ENCODE results near the gene IGHMBP2.

The IGHMBP2 gene

DNA sequence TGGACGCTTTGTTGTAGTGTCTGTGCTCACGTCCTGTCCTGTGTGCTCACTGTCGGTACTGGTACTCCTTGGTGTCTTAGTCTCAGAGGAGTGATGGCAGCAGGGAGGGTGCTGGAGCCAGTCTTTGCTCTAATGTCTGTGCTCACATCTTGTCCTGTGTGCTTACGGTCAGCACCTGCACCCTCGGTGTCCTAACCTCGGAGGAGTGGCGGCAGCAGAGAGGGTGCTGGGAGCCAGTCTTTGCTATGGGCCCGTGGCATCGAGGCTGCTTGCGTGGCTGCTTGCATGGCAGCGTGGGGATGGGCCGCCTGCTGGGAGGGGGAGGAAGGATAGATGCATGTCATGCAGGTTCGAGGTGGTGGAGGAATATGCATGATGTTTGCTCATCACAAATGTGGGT is 12.7 kb downstream of the IGHMBP2 start:
- no peak overlapping the region for H3K4me3 Mint-ChIP-seq
- H3K9me3 Mint-ChIP-seq: no peaks in the 10 kb centered on the region
- no peaks in the 10 kb centered on the region for H3K4me1 Mint-ChIP-seq
- peaks cover 71% of the 10 kb centered on the region for H3K36me3 Mint-ChIP-seq (ENCODE audit: low read depth)
- no peak overlapping the region for H3K27ac Mint-ChIP-seq
- TF ChIP-seq, protein P1, sequence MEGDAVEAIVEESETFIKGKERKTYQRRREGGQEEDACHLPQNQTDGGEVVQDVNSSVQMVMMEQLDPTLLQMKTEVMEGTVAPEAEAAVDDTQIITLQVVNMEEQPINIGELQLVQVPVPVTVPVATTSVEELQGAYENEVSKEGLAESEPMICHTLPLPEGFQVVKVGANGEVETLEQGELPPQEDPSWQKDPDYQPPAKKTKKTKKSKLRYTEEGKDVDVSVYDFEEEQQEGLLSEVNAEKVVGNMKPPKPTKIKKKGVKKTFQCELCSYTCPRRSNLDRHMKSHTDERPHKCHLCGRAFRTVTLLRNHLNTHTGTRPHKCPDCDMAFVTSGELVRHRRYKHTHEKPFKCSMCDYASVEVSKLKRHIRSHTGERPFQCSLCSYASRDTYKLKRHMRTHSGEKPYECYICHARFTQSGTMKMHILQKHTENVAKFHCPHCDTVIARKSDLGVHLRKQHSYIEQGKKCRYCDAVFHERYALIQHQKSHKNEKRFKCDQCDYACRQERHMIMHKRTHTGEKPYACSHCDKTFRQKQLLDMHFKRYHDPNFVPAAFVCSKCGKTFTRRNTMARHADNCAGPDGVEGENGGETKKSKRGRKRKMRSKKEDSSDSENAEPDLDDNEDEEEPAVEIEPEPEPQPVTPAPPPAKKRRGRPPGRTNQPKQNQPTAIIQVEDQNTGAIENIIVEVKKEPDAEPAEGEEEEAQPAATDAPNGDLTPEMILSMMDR (IDR thresholded peaks at IDR 0.05; ENCODE audit: unreplicated experiment in 3 of 3): no peak
- no peaks in the 10 kb centered on the region for H3K27me3 Mint-ChIP-seq (ENCODE audit: low read depth)

DNA sequence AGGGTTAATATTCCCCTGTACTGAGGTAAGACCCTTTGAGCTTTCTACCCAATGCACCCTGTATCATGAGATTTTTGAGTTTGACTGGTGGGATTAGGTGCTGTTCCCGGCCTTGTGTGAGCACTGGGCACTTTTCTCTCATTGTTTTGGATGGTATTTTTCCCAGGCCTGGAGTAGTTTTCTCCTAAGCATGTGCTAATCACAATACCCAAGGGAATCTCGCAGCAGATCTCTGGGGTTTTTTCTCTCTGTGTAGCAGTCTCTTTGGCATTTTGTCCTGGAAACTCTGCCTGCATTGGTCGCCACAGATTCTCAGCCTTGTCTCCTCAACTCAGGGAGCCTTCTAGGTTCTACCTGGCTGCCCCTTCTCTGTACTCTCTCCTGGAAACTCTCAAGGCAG is 19.9 kb downstream of the IGHMBP2 start:
- Mint-ChIP-seq H3K4me3 (no peak overlapping the region), H3K36me3 (ENCODE audit: low read depth) (peaks cover 100% of the 10 kb centered on the region), H3K27me3 (ENCODE audit: low read depth) (no peaks in the 10 kb centered on the region), H3K9me3 (peaks cover 35% of the 10 kb centered on the region), H3K4me1 (peaks cover 4% of the 10 kb centered on the region), H3K27ac (no peak overlapping the region)
- TF ChIP-seq, protein P1 (IDR thresholded peaks at IDR 0.05; ENCODE audit: unreplicated experiment in 3 of 3): no peak

DNA sequence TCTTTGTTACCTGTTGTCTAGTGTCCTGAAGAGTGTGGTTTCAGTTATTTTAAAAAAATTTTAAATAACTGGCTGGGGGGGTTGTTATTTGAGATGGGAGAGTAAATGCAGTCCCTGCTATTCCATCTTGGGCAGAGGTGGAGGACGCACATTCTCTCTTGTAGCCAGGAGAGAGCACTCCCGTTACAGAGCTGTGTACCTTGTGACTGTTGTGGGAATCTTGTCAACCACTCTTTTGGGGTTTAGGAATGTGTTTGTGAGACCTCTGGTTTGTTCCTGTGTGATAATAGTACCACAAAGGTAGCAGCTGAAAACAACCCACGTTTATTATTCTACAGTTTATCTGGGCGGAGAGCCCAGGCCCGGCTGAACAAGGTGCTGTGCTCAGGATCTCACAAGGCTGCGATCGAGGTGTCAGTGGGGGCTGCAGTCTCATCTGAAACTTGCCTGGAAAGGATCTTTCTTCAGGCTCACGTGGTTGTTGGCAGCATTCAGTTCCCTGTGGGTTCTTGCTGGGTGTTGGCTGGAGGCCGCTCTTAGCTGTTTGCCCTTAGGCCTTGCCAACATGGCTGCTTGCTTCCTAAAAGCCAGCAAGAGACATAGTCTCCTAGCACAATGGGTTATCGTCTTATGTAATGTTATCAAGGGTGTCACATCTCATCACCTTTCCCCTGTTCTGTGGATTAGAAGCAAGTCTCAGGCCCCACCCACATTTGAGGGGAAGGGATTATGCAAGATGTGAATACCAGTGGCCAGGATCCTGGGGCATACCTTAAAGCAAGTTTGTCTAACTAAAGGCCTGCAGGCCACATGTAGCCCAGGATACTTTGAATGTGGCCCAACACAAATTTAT is 20.6 kb downstream of the IGHMBP2 start:
- Mint-ChIP-seq H3K27me3 (ENCODE audit: low read depth) (no peaks in the 10 kb centered on the region), H3K27ac (no peak overlapping the region), H3K4me1 (peaks cover 4% of the 10 kb centered on the region), H3K9me3 (peaks cover 35% of the 10 kb centered on the region), H3K4me3 (no peak overlapping the region), H3K36me3 (ENCODE audit: low read depth) (peaks cover 97% of the 10 kb centered on the region)
- TF ChIP-seq, protein P1 (IDR thresholded peaks at IDR 0.05; ENCODE audit: unreplicated experiment in 3 of 3): no peak

DNA sequence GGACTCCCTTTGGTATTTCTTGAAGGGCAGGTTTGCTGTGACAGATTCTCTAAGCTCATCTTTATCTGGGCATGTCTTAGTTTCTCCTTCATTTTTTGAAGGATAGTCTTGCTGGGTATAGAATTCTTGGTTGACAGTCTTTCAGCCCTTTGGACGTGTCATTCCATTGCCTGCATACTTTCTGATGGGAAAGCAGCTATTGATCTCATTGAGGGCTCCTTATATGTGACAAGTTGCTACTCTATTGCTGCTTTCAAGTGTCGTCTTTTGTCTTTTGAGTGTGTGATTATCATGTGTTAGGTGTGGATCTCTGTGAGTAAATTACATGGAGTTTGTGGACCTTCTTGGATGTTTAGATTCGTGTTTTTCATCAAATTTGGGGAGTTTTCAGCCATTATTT is 21.9 kb downstream of the IGHMBP2 start:
- TF ChIP-seq, protein P1 (IDR thresholded peaks at IDR 0.05; ENCODE audit: unreplicated experiment in 3 of 3): no peak
- peaks cover 35% of the 10 kb centered on the region for H3K9me3 Mint-ChIP-seq
- no peak overlapping the region for H3K27ac Mint-ChIP-seq
- no peaks in the 10 kb centered on the region for H3K27me3 Mint-ChIP-seq (ENCODE audit: low read depth)
- peaks cover 95% of the 10 kb centered on the region for H3K36me3 Mint-ChIP-seq (ENCODE audit: low read depth)
- H3K4me3 Mint-ChIP-seq: no peak overlapping the region
- H3K4me1 Mint-ChIP-seq: peaks cover 4% of the 10 kb centered on the region

DNA sequence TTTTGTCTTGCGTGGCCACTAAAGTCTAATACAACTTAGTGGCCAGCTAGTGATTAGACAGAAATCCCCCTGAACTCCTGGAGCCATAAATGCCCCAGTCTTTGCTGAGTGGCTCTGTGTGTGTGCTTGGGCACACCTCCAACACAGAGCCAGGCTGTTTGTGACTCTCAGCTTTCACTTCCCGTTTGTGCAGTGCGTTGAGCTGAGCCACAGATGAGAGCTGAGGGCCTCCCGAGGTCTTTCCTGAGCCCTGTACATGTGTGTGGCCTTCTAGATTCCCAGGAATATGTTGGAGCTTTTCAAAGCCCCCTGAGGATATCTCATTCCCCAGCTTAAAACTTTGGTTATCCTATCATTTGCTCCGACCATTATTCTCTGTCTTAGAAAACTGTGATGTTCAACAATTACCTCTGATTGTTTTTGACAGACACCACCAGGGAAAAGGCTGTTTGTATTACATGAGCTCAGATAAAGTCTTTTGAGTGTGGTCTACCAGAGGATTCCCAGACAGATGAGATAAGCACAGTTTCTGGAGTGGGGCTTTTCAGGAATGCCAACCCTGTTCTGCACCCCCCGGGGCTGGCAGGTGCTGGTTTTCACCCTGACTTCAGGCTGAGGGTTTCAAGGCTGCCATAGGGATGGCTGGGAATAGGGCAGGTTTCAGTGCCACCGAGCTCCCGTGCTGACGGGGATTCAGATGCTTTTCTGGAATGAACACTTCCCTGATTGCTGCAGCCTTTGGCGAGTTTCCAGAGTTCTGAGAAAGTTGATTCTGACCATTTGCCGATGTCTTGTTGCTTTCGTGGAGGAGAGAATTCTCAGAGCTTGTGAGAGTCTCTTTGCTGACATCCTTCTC is 23.8 kb downstream of the IGHMBP2 start:
- H3K4me1 Mint-ChIP-seq: peaks cover 4% of the 10 kb centered on the region
- TF ChIP-seq, protein P1 (IDR thresholded peaks at IDR 0.05; ENCODE audit: unreplicated experiment in 3 of 3): no peak
- H3K4me3 Mint-ChIP-seq: no peak overlapping the region
- no peaks in the 10 kb centered on the region for H3K27me3 Mint-ChIP-seq (ENCODE audit: low read depth)
- H3K27ac Mint-ChIP-seq: no peak overlapping the region
- H3K36me3 Mint-ChIP-seq (ENCODE audit: low read depth): peaks cover 81% of the 10 kb centered on the region
- peaks cover 35% of the 10 kb centered on the region for H3K9me3 Mint-ChIP-seq

Measured in nephron (organoid).